PC-9 (cell line): Measurements from ENCODE around the gene MRPL16.
"Not testable (repeated sequence)": the region's sequence is repeated elsewhere in the genome, so short reads cannot be mapped to it uniquely, and the experiment has no call there.

Experiments
- EZH2 ChIP-seq: fragments of 200-600 bp; sonication (generic); IDR thresholded peaks from 2 replicates; pipeline ENCODE4 v1.8.0; 2017; ENCODE audit warnings: antibody characterized with exemption, low read depth
- TF ChIP-seq, protein P1 (sequence below): fragments of 200-600 bp; sonication (generic); conservative IDR thresholded peaks from 2 replicates; pipeline ENCODE4 v1.6.1; 2017; ENCODE audit warnings: mixed run types, antibody characterized with exemption, mild to moderate bottlenecking, moderate library complexity

- TF ChIP-seq, protein P1, sequence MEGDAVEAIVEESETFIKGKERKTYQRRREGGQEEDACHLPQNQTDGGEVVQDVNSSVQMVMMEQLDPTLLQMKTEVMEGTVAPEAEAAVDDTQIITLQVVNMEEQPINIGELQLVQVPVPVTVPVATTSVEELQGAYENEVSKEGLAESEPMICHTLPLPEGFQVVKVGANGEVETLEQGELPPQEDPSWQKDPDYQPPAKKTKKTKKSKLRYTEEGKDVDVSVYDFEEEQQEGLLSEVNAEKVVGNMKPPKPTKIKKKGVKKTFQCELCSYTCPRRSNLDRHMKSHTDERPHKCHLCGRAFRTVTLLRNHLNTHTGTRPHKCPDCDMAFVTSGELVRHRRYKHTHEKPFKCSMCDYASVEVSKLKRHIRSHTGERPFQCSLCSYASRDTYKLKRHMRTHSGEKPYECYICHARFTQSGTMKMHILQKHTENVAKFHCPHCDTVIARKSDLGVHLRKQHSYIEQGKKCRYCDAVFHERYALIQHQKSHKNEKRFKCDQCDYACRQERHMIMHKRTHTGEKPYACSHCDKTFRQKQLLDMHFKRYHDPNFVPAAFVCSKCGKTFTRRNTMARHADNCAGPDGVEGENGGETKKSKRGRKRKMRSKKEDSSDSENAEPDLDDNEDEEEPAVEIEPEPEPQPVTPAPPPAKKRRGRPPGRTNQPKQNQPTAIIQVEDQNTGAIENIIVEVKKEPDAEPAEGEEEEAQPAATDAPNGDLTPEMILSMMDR = not testable (repeated sequence)
- TF ChIP-seq EZH2 = not testable (repeated sequence)
Measured at GRCh38 chr11:59816434-59816833, 5.9 kb upstream of the MRPL16 start.
